Measurements from ENCODE around the gene KHDC1.

DNA sequence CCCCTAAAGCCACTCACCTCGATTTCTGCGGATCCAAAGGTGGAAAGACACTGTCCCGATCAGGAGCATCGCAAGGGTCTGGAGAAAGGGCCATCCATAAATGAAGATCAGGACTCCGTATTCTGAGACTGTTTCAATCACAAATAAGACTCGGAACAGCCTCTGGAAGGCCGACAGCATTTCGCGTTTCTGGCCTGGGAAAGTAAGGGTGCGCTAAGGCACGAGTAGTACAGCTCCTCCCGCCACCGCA lies 46.5 kb upstream of the KHDC1 start:
- TF ChIP-seq POLR2A (IDR thresholded peaks at IDR 0.05) = no peak
- no peak for TF ChIP-seq CTCF (IDR thresholded peaks at IDR 0.05)

Measured in breast epithelium (tissue), 3 donors.